Nephron (organoid): ENCODE data around the gene AMOTL1.

Source experiments
- H3K27ac Mint-ChIP-seq, 3 experiments: 2 replicates each; pipeline ENCODE4 v1.8.0; 2020; ENCODE audit warnings: mixed read lengths in 3 of 3, mild to moderate bottlenecking in 2 of 3, moderate library complexity in 1 of 3
- H3K27me3 Mint-ChIP-seq: 2 replicates; pipeline ENCODE4 v1.8.0; 2021; ENCODE audit warnings: low read depth, mild to moderate bottlenecking, moderate library complexity, mixed read lengths
- H3K36me3 Mint-ChIP-seq: 2 replicates; pipeline ENCODE4 v1.8.0; 2020; ENCODE audit warnings: low read depth, mixed read lengths
- H3K4me1 Mint-ChIP-seq: 2 replicates; pipeline ENCODE4 v1.8.0; 2020; ENCODE audit warnings: mixed read lengths
- H3K4me3 Mint-ChIP-seq, 3 experiments: 2 replicates each; pipeline ENCODE4 v1.8.0; 2020; ENCODE audit warnings: mild to moderate bottlenecking in 3 of 3, mixed read lengths in 3 of 3, moderate library complexity in 2 of 3
- H3K9me3 Mint-ChIP-seq: 2 replicates; pipeline ENCODE4 v1.8.0; 2020; ENCODE audit warnings: mixed read lengths
- TF ChIP-seq, protein P1 (sequence below), 3 experiments: fragments of 200-600 bp; sonication (generic); IDR thresholded peaks; one replicate each; pipeline ENCODE4 v1.5.0; 2021; ENCODE audit warnings: antibody characterized with exemption in 3 of 3; ENCODE audit not compliant: unreplicated experiment in 3 of 3

AMOTL1 gene

DNA sequence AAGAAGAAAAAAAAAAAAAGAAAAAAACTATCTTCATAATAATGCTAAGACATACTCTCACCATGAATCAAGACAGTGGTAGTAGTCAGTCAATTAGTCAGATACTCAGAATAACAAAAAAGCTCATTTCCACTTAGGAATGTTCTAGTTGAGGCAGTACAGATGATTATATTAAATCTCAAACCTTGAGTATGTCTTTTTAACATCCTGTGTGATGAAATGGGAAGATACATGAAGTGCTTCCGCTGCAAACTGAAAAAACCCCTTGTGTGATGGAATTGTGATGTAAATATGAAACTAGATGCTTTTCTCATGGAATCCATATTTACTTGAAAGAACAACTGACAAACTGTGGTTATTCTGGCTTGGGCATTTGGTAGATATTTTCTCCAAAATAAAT, 13.7 kb downstream of the AMOTL1 start:
- H3K4me3 Mint-ChIP-seq = no peak overlapping the region

DNA sequence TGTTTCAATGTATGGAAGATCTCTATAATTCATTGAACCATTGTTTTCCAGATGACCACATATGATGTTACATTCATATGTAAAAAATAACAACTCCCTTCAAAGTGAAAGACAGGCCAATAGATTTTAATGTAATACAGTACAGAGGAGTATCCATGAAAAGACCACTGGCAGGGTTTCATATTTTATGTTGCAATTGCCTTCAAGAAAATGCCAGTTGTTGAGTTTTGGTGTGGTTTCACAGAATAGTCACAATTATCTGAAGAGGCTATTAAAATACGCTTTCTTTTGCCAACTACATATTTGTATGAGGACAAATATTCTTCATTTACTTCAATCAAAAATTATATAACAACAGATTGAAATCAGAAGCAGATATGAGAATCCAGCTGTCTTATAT, 14.3 kb downstream of the AMOTL1 start:
- Mint-ChIP-seq H3K9me3 (no peaks in the 10 kb centered on the region), H3K4me3 (no peak overlapping the region)

More for the DNA sequence above, 13.7 kb downstream of the AMOTL1 start:
- Mint-ChIP-seq H3K9me3 (no peaks in the 10 kb centered on the region), H3K4me1 (peaks cover 58% of the 10 kb centered on the region), H3K27ac (peak overlapping the region in 1 of 3 experiments; percentile 5), H3K36me3 (no peaks in the 10 kb centered on the region), H3K27me3 (no peaks in the 10 kb centered on the region)
- TF ChIP-seq, protein P1, sequence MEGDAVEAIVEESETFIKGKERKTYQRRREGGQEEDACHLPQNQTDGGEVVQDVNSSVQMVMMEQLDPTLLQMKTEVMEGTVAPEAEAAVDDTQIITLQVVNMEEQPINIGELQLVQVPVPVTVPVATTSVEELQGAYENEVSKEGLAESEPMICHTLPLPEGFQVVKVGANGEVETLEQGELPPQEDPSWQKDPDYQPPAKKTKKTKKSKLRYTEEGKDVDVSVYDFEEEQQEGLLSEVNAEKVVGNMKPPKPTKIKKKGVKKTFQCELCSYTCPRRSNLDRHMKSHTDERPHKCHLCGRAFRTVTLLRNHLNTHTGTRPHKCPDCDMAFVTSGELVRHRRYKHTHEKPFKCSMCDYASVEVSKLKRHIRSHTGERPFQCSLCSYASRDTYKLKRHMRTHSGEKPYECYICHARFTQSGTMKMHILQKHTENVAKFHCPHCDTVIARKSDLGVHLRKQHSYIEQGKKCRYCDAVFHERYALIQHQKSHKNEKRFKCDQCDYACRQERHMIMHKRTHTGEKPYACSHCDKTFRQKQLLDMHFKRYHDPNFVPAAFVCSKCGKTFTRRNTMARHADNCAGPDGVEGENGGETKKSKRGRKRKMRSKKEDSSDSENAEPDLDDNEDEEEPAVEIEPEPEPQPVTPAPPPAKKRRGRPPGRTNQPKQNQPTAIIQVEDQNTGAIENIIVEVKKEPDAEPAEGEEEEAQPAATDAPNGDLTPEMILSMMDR (IDR thresholded peaks at IDR 0.05; ENCODE audit: unreplicated experiment in 3 of 3) = no peak

DNA sequence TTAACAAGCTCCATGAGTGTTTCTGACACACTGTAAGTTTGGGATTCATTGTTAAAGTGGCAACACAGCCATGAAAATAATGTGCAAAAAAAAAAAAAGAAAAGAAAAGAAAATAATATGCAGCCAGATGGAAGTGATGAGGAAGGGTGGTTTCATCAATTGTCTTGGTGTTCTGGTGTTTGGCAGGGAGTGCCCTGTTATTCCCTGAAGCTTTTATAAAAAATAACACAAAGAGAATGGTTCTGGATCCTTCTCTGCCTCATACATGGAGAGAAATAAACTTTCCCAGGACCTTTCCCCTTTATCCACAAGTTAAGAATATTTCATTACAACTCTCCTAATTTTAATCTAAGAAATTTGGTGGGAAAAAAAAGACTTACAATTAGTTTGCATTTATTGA, 16.7 kb downstream of the AMOTL1 start:
- H3K36me3 Mint-ChIP-seq = no peaks in the 10 kb centered on the region
- TF ChIP-seq, protein P1 (IDR thresholded peaks at IDR 0.05; ENCODE audit: unreplicated experiment in 3 of 3) = no peak
- peaks cover 66% of the 10 kb centered on the region for H3K4me1 Mint-ChIP-seq
- H3K9me3 Mint-ChIP-seq = no peaks in the 10 kb centered on the region
- H3K27me3 Mint-ChIP-seq = no peaks in the 10 kb centered on the region
- H3K27ac Mint-ChIP-seq = peak overlapping the region in 1 of 3 experiments; percentile 21
- no peak overlapping the region for H3K4me3 Mint-ChIP-seq

More for the DNA sequence above, 14.3 kb downstream of the AMOTL1 start:
- peak overlapping the region in 1 of 3 experiments; percentile 5 for H3K27ac Mint-ChIP-seq
- TF ChIP-seq, protein P1 (IDR thresholded peaks at IDR 0.05; ENCODE audit: unreplicated experiment in 3 of 3) = no peak
- H3K4me1 Mint-ChIP-seq = peaks cover 60% of the 10 kb centered on the region
- no peaks in the 10 kb centered on the region for H3K27me3 Mint-ChIP-seq
- no peaks in the 10 kb centered on the region for H3K36me3 Mint-ChIP-seq

DNA sequence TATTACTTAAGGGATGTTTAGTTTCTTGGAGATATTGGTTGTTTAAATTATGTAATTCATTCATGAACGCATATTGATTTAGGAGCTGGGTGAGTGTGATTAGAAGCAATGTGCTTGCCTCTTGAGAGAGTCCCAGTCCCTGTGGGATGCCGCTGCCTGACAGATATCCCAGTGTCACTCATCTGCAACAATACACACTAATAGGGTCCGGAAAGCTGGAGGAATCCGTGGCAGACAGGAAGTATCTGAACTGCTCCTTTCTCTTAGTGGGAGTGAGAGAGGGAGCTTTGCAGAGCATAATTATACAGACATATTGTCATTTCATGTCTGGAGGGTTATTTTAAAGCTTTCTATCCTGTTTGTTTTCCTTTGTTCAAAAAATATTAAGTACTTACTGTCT, 17.4 kb downstream of the AMOTL1 start:
- Mint-ChIP-seq H3K27me3 (no peaks in the 10 kb centered on the region), H3K4me1 (peaks cover 65% of the 10 kb centered on the region), H3K9me3 (no peaks in the 10 kb centered on the region), H3K4me3 (no peak overlapping the region), H3K27ac (peak overlapping the region in 2 of 3 experiments; percentile 20 to 21), H3K36me3 (no peaks in the 10 kb centered on the region)
- TF ChIP-seq, protein P1 (IDR thresholded peaks at IDR 0.05; ENCODE audit: unreplicated experiment in 3 of 3) = no peak

DNA sequence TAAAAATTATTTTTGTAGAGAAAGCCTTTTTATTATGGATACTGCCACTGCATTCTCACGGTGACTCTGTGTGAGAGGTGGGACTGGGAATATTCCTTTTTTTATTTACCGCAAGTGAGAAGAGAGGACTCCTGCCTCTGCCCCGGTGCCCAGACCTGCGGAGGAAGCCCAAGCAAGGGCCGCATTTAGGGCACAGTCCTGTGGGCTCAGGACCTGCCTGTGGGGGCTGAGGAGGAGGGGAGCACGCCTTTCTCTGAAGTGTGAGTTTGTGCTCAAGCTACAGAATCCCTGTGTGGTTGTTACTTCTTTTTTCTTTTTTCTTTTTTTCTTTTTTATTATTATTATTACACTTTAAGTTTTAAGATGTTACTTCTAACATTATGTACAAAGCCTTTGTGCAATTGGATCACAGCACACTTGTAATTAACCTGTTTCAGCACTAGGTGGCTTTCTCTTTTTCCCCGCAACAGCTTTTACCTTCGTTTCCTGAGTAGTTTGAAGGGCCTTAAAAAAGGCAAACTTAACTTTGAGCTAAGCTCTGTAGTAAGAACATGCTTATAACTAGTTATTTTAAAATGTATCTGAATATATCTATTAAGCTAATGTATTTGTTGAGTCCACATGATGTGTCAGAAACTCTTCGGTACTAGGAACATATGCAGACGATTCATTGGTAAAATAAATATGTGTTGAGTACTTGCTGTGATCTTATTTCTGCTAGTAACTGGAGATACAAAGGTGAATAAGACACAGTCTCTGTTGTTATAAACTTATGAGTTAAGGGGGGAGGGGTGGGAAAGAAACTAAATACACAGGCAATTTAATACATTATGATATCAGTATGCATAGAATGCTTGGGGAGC, 18.3 kb downstream of the AMOTL1 start:
- peaks cover 66% of the 10 kb centered on the region for H3K4me1 Mint-ChIP-seq
- H3K4me3 Mint-ChIP-seq = no peak overlapping the region
- TF ChIP-seq, protein P1 (IDR thresholded peaks at IDR 0.05; ENCODE audit: unreplicated experiment in 3 of 3) = peak; percentile 61 to 66 (median 64)
- no peak overlapping the region for H3K27ac Mint-ChIP-seq
- H3K36me3 Mint-ChIP-seq = no peaks in the 10 kb centered on the region
- H3K27me3 Mint-ChIP-seq = no peaks in the 10 kb centered on the region
- no peaks in the 10 kb centered on the region for H3K9me3 Mint-ChIP-seq

DNA sequence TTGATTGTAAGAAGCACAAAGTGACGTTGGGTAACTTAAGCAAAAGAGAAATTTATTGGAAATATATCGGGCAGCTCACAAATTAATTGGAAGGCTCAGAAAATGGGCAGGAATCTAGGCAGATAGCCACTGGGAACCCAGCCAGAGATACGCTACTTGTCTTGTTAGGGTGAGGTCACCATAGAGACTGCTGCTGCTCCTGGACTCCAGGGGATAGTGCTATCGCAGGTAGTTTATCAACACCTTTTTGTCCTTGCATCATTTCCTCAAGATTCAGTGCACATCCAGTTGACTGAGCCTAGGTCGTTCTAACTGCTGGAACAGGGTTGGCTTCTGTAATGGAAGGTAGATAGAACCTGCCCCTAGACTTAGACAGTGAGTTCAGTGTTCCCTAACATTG, 19.6 kb downstream of the AMOTL1 start:
- Mint-ChIP-seq H3K27ac (no peak overlapping the region), H3K4me3 (no peak overlapping the region), H3K27me3 (no peaks in the 10 kb centered on the region), H3K4me1 (peaks cover 62% of the 10 kb centered on the region), H3K36me3 (no peaks in the 10 kb centered on the region), H3K9me3 (no peaks in the 10 kb centered on the region)
- TF ChIP-seq, protein P1 (IDR thresholded peaks at IDR 0.05; ENCODE audit: unreplicated experiment in 3 of 3) = no peak
